H1 (cell line): Measurements from ENCODE around the gene HMG20A. TPM values are rescaled to one million over a fixed set of nuclear protein-coding genes. Genes with fewer than 3 reads are reported as not detected.

ENCODE experiments used
- CTCF ChIA-PET: fragments of 300-600 bp; sonication (Branson Sonifier 250); formaldehyde crosslinking; loops from one replicate; lab custom pipeline; 2021; ENCODE audit not compliant: partially characterized antibody; lab: Charles Lee
- POLR2A ChIA-PET: fragments of 300-600 bp; sonication (Branson Sonifier 250); formaldehyde crosslinking; loops from one replicate; lab custom pipeline; 2021; ENCODE audit warnings: inconsistent platforms; ENCODE audit not compliant: partially characterized antibody; lab: Charles Lee
- DNase-seq, 2 experiments: peaks; one replicate each; pipeline versions ENCODE4 v3.0.0 to v3.0.0-alpha.2; 2010 to 2022; ENCODE audit warnings: low spot score in 2 of 2, low read depth in 1 of 2, mixed read lengths in 1 of 2
- FAIRE-seq: peaks from 2 replicates; lab custom pipeline; 2011; peaks lifted over from hg19 to GRCh38; lab: Jason Lieb, UNC
- H2AFZ ChIP-seq: 2 replicates; pipeline ENCODE4 v1.8.1; 2012; ENCODE audit warnings: low read length, inconsistent platforms
- H2AK5ac ChIP-seq: 2 replicates; pipeline ENCODE4 v1.6.1; 2013; ENCODE audit warnings: low read depth, low read length
- H2BK120ac ChIP-seq: replicated peaks from 2 replicates; pipeline ENCODE3; 2013; ENCODE audit warnings: low read depth, low read length, inconsistent platforms
- H2BK12ac ChIP-seq: 2 replicates; pipeline ENCODE4 v1.6.1; 2013; ENCODE audit warnings: low read depth, low read length
- H2BK15ac ChIP-seq: 2 replicates; pipeline ENCODE4 v1.6.1; 2013; ENCODE audit warnings: low read length
- H2BK20ac ChIP-seq: 2 replicates; pipeline ENCODE4 v1.6.1; 2013; ENCODE audit warnings: low read length
- H2BK5ac ChIP-seq: 2 replicates; pipeline ENCODE4 v1.6.1; 2013; ENCODE audit warnings: low read depth, low read length
- H3K14ac ChIP-seq: 2 replicates; pipeline ENCODE4 v1.6.1; 2013; ENCODE audit warnings: inconsistent platforms; ENCODE audit not compliant: insufficient read length
- H3K18ac ChIP-seq: 2 replicates; pipeline ENCODE4 v1.6.1; 2013; ENCODE audit warnings: low read length; ENCODE audit errors: extremely low read depth
- H3K23ac ChIP-seq: 2 replicates; pipeline ENCODE4 v1.6.1; 2013; ENCODE audit warnings: inconsistent platforms; ENCODE audit not compliant: insufficient read length
- H3K23me2 ChIP-seq: 2 replicates; pipeline ENCODE4 v1.6.1; 2013; ENCODE audit warnings: low read depth, low read length
- H3K27ac ChIP-seq: 2 replicates; pipeline ENCODE4 v1.6.1; 2011; ENCODE audit warnings: low read depth, low read length, inconsistent platforms
- H3K27me3 ChIP-seq, 4 experiments: replicated peaks in 1 of 4; 1 replicate in 1 of 4; 2 replicates in 3 of 4; pipeline versions ENCODE4 v1.6.1 to v1.8.1; 2011 to 2013; ENCODE audit warnings: low read length in 3 of 4, mild to moderate bottlenecking in 3 of 4, inconsistent platforms in 2 of 4, mixed read lengths in 2 of 4, moderate library complexity in 1 of 4; ENCODE audit not compliant: control insufficient read depth in 3 of 4, insufficient read depth in 3 of 4; ENCODE audit errors: extremely low read depth in 1 of 4
- H3K36me3 ChIP-seq, 4 experiments: 2 replicates each; pipeline versions ENCODE4 v1.6.1 to v1.8.1; 2011 to 2013; ENCODE audit warnings: mild to moderate bottlenecking in 4 of 4, low read length in 3 of 4, moderate library complexity in 2 of 4, control low read depth in 1 of 4, inconsistent platforms in 1 of 4; ENCODE audit not compliant: insufficient read depth in 4 of 4, control insufficient read depth in 2 of 4
- H3K4ac ChIP-seq: replicated peaks from 2 replicates; pipeline ENCODE3; 2013; ENCODE audit warnings: low read length, low read depth, mixed read lengths, inconsistent platforms; ENCODE audit not compliant: insufficient read length
- H3K4me1 ChIP-seq, 4 experiments: replicated peaks in 1 of 4; 1 replicate in 1 of 4; 2 replicates in 3 of 4; pipeline versions ENCODE4 v1.6.1 to v1.8.1; 2011 to 2013; ENCODE audit warnings: low read length in 3 of 4, inconsistent platforms in 2 of 4, mixed read lengths in 1 of 4; ENCODE audit not compliant: insufficient read depth in 4 of 4, control insufficient read depth in 3 of 4
- H3K4me2 ChIP-seq, 2 experiments: 2 replicates each; pipeline versions ENCODE4 v1.6.1 to v1.8.1; 2011 to 2013; ENCODE audit warnings: low read depth in 2 of 2, low read length in 2 of 2, control low read depth in 1 of 2, inconsistent platforms in 1 of 2, mild to moderate bottlenecking in 1 of 2; ENCODE audit not compliant: insufficient read depth in 1 of 2
- H3K4me3 ChIP-seq, 4 experiments: fragments of 200-600, 300-600 bp in 1 of 4; sonication (generic), shearing (Covaris generic), sonication (Bioruptor Twin) in 1 of 4; 2 replicates each; pipeline versions ENCODE4 v1.5.1 to v1.8.1; 2011 to 2016; ENCODE audit warnings: low read length in 4 of 4, low read depth in 3 of 4, control low read depth in 2 of 4, inconsistent platforms in 2 of 4, mild to moderate bottlenecking in 2 of 4, mixed read lengths in 1 of 4, moderate library complexity in 1 of 4; ENCODE audit not compliant: insufficient read depth in 2 of 4; ENCODE audit errors: extremely low read depth in 1 of 4
- H3K56ac ChIP-seq: replicated peaks from 2 replicates; pipeline ENCODE3; 2013; ENCODE audit warnings: low read depth, mild to moderate bottlenecking, mixed read lengths, low read length, inconsistent platforms; ENCODE audit not compliant: insufficient read length
- H3K79me1 ChIP-seq: 2 replicates; pipeline ENCODE4 v1.6.1; 2013; ENCODE audit warnings: low read depth, low read length, control low read depth
- H3K79me2 ChIP-seq, 2 experiments: 2 replicates each; pipeline versions ENCODE4 v1.6.1 to v1.8.1; 2012 to 2013; ENCODE audit warnings: low read length in 2 of 2, mild to moderate bottlenecking in 2 of 2, inconsistent platforms in 1 of 2; ENCODE audit not compliant: insufficient read depth in 2 of 2, control insufficient read depth in 1 of 2
- H3K9ac ChIP-seq, 4 experiments: replicated peaks in 1 of 4; 1 replicate in 1 of 4; 2 replicates in 3 of 4; pipeline versions ENCODE4 v1.6.1 to v1.8.1; 2011 to 2013; ENCODE audit warnings: low read depth in 3 of 4, low read length in 3 of 4, control low read depth in 2 of 4, mild to moderate bottlenecking in 2 of 4, moderate library complexity in 2 of 4, inconsistent platforms in 1 of 4; ENCODE audit errors: extremely low read depth in 1 of 4
- H3K9me3 ChIP-seq, 2 experiments: 2 replicates each; pipeline versions ENCODE4 v1.6.1 to v1.8.1; 2012 to 2013; ENCODE audit warnings: mild to moderate bottlenecking in 2 of 2, moderate library complexity in 2 of 2, control low read depth in 1 of 2, inconsistent platforms in 1 of 2, low read depth in 1 of 2, low read length in 1 of 2, mixed read lengths in 1 of 2; ENCODE audit not compliant: insufficient read depth in 2 of 2
- H4K20me1 ChIP-seq, 2 experiments: replicated peaks in 1 of 2; 2 replicates each; pipeline versions ENCODE3 to v1.8.1; 2011 to 2013; ENCODE audit warnings: inconsistent platforms in 2 of 2, low read length in 2 of 2, mild to moderate bottlenecking in 1 of 2; ENCODE audit not compliant: insufficient read depth in 2 of 2, control insufficient read depth in 1 of 2
- H4K5ac ChIP-seq: 2 replicates; pipeline ENCODE4 v1.6.1; 2013; ENCODE audit warnings: low read length, low read depth, mixed read lengths, inconsistent platforms; ENCODE audit not compliant: insufficient read length
- H4K8ac ChIP-seq: 2 replicates; pipeline ENCODE4 v1.8.0; 2013; ENCODE audit warnings: mild to moderate bottlenecking, moderate library complexity, low read length, inconsistent platforms; ENCODE audit not compliant: insufficient read depth; ENCODE audit errors: extremely low read depth
- H4K91ac ChIP-seq: replicated peaks from 2 replicates; pipeline ENCODE3; 2013; ENCODE audit warnings: low read length, mixed read lengths, inconsistent platforms; ENCODE audit not compliant: insufficient read length
- BCL11A ChIP-seq, 2 experiments: IDR thresholded peaks; one replicate each; pipeline ENCODE4 v1.6.1; 2011; ENCODE audit warnings: low read depth in 2 of 2, low read length in 2 of 2, mild to moderate bottlenecking in 2 of 2
- CHD1 ChIP-seq: IDR thresholded peaks from 2 replicates; pipeline ENCODE4 v1.6.1; 2012; ENCODE audit warnings: low read depth, low read length, improper control_type of control experiment
- CHD2 ChIP-seq: IDR thresholded peaks from 2 replicates; pipeline ENCODE4 v1.6.1; 2012; ENCODE audit warnings: low read length, improper control_type of control experiment
- FOSL1 ChIP-seq: IDR thresholded peaks from 2 replicates; pipeline ENCODE4 v1.6.1; 2011; ENCODE audit warnings: mild to moderate bottlenecking, low read depth, low read length, moderate library complexity; ENCODE audit not compliant: insufficient read depth
- GABPA ChIP-seq: IDR thresholded peaks from 2 replicates; pipeline ENCODE4 v1.6.1; 2011; ENCODE audit warnings: mild to moderate bottlenecking, low read length, moderate library complexity, borderline replicate concordance; ENCODE audit not compliant: insufficient read depth
- RXRA ChIP-seq: IDR thresholded peaks from 2 replicates; pipeline ENCODE4 v1.6.1; 2011; ENCODE audit warnings: low read depth, mild to moderate bottlenecking, low read length, moderate library complexity; ENCODE audit not compliant: insufficient read depth
- WGBS, 2 experiments: shearing (Covaris generic) in 1 of 2; methylation state at CpG; one replicate each; pipeline versions ENCODE4 v1.1.6 to v1.1.7; 2013 to 2015; ENCODE audit warnings: low lambda C conversion rate in 2 of 2, mixed read lengths in 2 of 2, inconsistent platforms in 1 of 2, low coverage in 1 of 2, missing lambda C conversion rate in 1 of 2; ENCODE audit not compliant: insufficient replicate concordance in 2 of 2, insufficient coverage in 1 of 2, insufficient read length in 1 of 2; ENCODE audit errors: extremely low coverage in 1 of 2, missing lambda C conversion rate in 1 of 2; 5-methylcytosine and 5-hydroxymethylcytosine counted together
- polyA plus RNA-seq, 7 experiments: library from polyadenylated mRNA; depleted of rRNA in 3 of 7; stranded (reverse) in 5 of 7; unstranded in 2 of 7; fragments of >200 nt in 5 of 7; fragments of 200-250 nt in 2 of 7; gene quantifications; 1 replicate in 5 of 7; 2 replicates in 1 of 7; 4 replicates in 1 of 7; pipeline versions ENCODE4 v1.2.1 to v1.2.3, GENCODE V29; 2011 to 2013; ENCODE audit warnings: missing spikeins in 2 of 7, mixed read lengths in 2 of 7
- total RNA-seq: library from RNA; stranded (reverse); fragmentation: NEBNext Ultra II Directional; extraction: Animal tissue kit (Norgen Biotek cat#: 25700); gene quantifications from 2 replicates; pipeline ENCODE4 v1.2.1, GENCODE V29; 2021

Gene HMG20A
- total and polyA plus RNA-seq, 2 of the 8 experiments (the other 6 are each of a cell fraction or from before 2014, with no cell fraction given): 52.1 to 59.7 TPM

- Histone ChIP-seq H3K79me1 (no peaks in the 10 kb centered on the region), H3K9me3 (no peaks in the 10 kb centered on the region), H3K56ac (no peak overlapping the region), H4K91ac (peak overlapping the region; percentile 90), H4K5ac (no peak overlapping the region), H3K23me2 (no peaks in the 10 kb centered on the region), H3K14ac (no peak overlapping the region), H4K20me1 (no peaks in the 10 kb centered on the region), H3K4me2 (no peak overlapping the region), H2AK5ac (no peak overlapping the region; the same call in 1 of the 2 replicates), H3K9ac (no peak overlapping the region), H3K4ac (peak overlapping the region; percentile 61), H3K4me1 (peaks cover 0 to 28% (median 6%) of the 10 kb centered on the region in 4 experiments; a peak in 6 of 7 replicates), H3K79me2 (no peaks in the 10 kb centered on the region), H2BK120ac (peak overlapping the region; percentile 80), H3K27ac (no peak overlapping the region), H2AFZ (no peak overlapping the region), H4K8ac (no peak overlapping the region), H3K23ac (no peak overlapping the region), H2BK20ac (peak overlapping the region; percentile 87; the same call in 1 of the 2 replicates), H2BK12ac (peak overlapping the region; percentile 96; the same call in 1 of the 2 replicates), H3K18ac (peak overlapping the region; percentile 51; the same call in 1 of the 2 replicates), H2BK15ac (no peak overlapping the region), H2BK5ac (peak overlapping the region; percentile 91; the same call in 1 of the 2 replicates), H3K4me3 (no peak overlapping the region), H3K36me3 (no peaks in the 10 kb centered on the region), H3K27me3 (no peaks in the 10 kb centered on the region; a peak in 1 of 7 replicates)
- no peak for DNase-seq
- WGBS, 2 experiments: 84% methylated on average over 6 of the region's 6 CpGs; no CpG with 5 or more reads in 1 of the 2 experiments
- ChIA-PET CTCF (interaction anchor here (0.6 to 4.6 kb wide), 7 partner anchors 10 to 437 kb away, joined by 3 to 29 read pairs (median 9); no protein-coding TSS in a partner anchor), POLR2A (interaction anchor here (1.3 to 2.9 kb wide), 2 partner anchors 11 to 136 kb away, joined by 3 to 9 read pairs; no protein-coding TSS in a partner anchor)
- TF ChIP-seq GABPA (no peak), BCL11A (IDR thresholded peaks at IDR 0.05; ENCODE audit: low read depth in 2 of 2, low read length in 2 of 2) (no peak), CHD1 (no peak), FOSL1 (no peak), RXRA (no peak), CHD2 (no peak)
- no peak for FAIRE-seq
Measured at GRCh38 chr15:77527831-77528231, 107.1 kb downstream of the HMG20A start.
